CD4-positive, alpha-beta T cell treated with Interleukin-2 at 100 ng/mL for 4 hours (primary cell): ENCODE results near the gene CBLB.

ENCODE experiments used
- DNase-seq: peaks from one replicate; pipeline ENCODE4 v3.0.0-alpha.2; 2020; ENCODE audit warnings: low spot score

Gene CBLB

DNA sequence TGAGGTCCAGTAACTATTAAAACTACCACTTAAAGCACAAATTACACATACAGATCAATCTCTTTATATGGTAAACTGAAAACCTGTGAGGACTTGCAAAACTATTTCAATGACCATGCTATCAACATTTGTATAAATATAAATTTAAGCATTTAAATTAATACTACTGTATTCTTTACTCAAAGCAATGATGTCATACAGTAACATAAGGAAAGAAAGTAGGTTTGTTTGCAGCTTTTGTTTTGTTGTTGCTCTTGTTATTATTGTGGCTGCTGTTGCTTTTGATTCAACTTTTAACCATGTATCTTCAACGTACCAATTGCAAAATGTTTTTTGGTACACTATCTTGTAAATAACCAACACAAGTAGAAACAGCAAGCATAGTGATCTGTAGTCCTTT is 22.0 kb downstream of the CBLB start:
- DNase-seq, result no peak

DNA sequence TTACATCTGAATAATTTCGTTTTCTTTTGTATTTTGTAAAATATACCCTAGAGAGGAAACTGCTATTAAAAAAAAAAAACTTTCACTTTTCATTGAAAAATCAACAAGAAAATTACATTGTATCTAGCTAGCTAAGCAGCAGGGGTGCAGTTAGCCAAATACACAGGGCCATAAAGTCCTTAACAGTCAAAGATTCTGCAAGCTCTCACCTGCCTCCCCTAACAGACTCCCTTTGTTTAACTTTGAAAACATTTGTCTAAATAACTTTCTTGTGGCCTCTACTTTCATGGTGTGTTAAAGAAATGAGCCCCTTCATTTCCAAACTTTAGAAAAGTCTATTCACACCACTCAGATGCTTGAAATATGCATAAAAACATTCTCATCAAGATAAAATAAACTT is 23.3 kb downstream of the CBLB start:
- no peak for DNase-seq

- no peak for DNase-seq
Measured at GRCh38 chr3:105844704-105845103, 24.1 kb downstream of the CBLB start.

GRCh38 chr3:105843994-105844393 is 24.8 kb downstream of the CBLB start:
- DNase-seq, result no peak

- DNase-seq, result no peak
Measured at GRCh38 chr3:105842943-105843342, 25.9 kb downstream of the CBLB start.

DNA sequence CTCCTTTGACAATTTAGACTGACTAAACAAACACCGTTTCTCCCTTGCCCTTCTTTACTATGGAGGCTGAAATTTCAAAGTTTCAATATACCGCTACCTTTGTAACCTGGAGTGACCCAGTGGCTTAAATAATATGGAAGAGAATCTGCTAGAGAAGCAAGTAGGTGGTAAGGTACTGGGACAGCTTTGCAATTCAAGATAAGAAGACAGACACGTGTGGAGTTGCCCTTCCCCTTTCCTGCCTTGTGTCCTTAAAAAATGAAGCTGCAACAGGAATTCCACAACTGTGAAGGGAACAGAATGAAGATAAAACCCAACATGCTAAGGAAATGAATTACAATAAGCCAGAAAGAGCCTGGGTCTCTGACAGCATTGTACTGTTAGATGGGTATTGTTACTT is 26.4 kb downstream of the CBLB start:
- no peak for DNase-seq

GRCh38 chr3:105837947-105838346 is 30.9 kb downstream of the CBLB start:
- no peak for DNase-seq

GRCh38 chr3:105837143-105837740 is 31.6 kb downstream of the CBLB start:
- DNase-seq, result no peak

DNA sequence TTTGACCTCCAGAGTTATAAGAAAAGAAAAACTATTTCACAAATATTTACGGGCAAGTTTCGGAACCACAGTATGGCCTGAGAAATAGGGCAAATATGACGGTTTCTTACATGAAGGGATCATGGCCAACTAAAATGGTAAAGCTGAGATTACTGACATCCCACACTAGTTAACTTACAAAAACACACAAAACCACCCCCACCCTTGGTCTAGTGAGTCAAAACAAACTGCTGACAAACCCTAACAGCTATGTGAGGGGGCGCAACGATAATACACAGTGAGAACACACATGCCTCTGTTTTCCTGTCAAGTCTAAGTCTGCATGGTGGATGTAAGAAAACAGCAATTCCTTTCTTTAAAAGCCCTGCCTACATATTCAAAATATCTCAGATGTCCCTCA is 32.3 kb downstream of the CBLB start:
- peak; percentile 64 for DNase-seq

- DNase-seq, result no peak
Measured at GRCh38 chr3:105835606-105836005, 33.2 kb downstream of the CBLB start.

DNA sequence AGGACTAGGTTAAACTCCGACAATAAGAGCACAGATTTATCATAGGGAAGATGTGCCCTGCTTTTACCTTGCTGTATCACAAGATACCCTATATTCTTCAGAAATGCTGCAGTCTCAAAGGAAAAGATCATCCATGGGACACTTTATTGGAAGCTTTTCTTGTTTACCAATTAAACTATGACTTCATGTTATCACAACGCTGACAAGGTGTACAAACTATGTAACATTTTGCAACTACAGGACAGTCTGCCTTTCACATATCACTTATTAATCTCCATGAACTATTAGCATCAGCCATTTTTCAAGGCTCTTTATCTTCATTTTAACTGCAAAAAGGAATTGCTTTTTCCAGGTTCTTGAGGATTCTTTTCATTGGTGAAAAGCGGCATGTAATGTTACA is 34.0 kb downstream of the CBLB start:
- DNase-seq, result no peak

DNA sequence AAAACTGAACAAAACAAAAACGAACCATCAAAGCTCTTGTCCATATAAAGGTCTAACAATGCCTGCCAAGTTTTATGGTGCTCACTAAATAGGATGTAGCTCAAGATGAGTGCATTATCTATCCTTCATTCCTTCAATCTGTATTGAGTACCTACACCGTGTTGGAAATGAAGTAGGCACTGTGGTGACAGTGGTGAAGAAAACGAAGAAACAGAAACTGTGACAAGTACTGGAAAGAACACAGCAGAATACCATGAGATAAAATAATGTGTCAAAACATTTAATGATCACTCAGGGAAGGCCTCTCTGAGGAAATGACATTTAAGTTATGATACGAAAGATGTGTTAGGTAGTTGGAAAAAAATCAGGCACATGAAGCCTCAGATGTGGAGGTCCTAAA is 36.2 kb downstream of the CBLB start:
- peak; percentile 32 for DNase-seq

GRCh38 chr3:105830836-105831235 is 38.0 kb downstream of the CBLB start:
- no peak for DNase-seq

DNA sequence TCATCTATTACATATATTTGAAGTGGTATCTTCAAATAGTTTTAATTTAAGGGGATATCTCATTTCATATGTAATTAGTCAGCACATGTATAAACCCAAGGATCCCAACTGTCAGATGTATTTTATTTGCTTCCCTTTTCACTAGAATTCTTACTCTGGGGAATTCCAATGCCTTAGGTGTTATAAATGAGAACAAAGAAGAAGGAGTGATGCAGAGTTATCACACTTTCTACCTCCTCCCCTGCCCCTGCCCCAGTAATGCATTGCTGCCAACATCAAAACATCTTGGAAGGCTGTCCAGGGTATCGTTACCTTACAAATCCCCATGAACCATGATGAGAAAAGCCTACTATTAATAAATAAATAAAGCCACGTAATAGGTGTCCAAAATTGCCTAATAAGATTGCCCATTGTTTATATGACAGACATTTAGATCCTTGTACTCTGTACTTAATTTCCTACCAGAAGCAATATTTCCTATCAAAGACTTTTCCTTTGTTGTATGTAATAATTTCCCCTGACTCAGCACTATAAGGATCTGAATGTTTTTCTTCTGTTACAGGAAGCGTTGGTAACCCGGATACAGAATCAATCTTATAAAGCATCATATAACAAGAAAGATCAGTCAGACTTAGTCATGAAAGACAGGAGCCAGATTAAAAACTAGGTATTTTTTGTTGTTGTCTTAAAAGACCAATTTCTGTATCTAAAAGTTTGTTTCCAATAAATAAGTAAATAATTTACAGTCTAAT is 38.8 kb downstream of the CBLB start:
- peak; percentile 65 for DNase-seq

DNA sequence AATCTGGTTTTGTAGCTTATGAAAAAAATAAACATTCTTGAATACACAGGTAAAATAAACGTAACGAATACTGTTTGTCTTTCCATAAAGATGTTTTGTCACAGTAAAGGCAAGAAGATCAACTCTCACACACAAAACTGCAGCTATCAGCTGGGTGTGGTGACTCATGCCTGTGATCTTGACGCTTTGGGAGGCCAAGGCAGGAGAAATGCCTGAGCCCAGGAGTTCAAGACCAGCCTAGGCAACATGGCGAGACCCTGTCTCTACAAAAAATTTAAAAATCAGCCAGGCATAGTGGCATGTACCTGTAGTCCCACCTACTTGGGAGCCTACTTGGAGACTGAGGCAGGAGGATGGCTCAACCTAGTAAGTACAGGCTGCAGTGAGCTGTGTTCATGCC is 39.6 kb downstream of the CBLB start:
- peak; percentile 38 for DNase-seq

DNA sequence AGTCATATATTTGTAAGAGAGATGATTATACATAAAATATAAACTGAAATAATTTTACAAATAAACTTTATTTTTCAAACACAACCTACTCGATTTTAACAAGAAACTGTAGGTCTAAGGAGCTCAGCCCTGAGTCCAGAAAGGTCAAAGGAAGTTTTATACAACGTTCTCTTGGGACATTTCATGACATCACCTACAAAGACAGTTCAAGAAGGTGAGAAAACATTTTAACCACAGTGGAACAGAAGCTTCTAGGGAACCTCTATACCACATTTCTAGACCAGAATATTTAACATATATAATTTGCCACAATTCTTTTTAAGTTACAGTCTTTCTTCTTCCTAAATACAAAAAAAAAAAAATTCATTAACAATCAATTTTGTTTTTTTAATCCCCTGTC is 40.1 kb downstream of the CBLB start:
- peak; percentile 37 for DNase-seq

- no peak for DNase-seq
Measured at GRCh38 chr3:105827959-105828358, 40.9 kb downstream of the CBLB start.

- DNase-seq, result no peak
Measured at GRCh38 chr3:105826778-105827634, 41.8 kb downstream of the CBLB start.

DNA sequence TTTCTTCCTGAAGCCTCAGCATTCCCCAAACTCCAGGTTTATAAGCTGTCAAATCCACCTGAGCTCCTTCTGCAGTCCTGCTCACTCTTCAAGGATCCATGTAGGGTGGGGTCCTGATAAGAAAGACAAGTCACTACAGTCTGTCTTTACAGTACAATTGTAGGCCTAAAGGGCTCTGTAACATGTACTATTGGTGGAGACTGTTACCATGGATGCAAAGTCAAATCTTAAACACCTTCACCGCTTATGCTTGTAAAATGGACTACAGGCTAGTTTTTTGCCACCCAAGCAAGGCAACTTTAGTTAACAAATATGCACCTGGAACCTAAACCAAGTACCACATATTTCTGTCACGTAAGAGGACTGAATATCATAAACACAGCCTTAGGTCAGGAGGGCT is 44.7 kb downstream of the CBLB start:
- no peak for DNase-seq

DNA sequence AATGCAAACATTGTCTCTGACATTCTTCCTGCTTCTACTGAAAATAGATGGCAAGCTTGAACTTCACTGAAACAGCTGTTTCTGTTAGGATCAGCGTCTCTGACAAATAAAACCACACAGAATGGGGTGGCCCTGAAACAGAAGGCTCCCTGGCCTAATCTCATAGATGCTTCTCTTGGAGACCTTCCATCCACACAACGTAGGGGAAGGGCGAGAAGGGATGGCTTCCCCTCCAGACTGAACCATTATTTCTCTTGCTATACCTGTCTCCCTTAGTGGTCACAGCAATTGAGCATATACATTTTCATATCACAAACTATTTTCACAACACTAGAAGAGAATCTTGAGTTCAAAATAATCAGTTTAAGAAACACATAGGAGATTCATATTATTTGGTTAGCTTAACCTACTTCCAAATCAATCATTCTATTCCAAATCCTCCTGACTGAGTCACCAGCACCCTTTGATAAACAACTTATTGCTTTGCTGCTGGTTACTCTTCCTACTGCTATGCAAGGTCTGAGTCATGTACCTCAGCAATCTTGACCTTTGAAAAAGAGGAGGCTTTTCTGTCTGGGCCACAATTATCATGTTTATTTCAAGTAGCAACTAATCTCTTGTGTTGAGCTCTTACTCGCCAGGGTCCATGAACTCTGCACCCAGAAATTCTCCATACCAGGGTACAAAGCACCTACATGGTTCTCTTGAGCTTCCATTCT is 45.5 kb downstream of the CBLB start:
- DNase-seq, result peak; percentile 75

DNA sequence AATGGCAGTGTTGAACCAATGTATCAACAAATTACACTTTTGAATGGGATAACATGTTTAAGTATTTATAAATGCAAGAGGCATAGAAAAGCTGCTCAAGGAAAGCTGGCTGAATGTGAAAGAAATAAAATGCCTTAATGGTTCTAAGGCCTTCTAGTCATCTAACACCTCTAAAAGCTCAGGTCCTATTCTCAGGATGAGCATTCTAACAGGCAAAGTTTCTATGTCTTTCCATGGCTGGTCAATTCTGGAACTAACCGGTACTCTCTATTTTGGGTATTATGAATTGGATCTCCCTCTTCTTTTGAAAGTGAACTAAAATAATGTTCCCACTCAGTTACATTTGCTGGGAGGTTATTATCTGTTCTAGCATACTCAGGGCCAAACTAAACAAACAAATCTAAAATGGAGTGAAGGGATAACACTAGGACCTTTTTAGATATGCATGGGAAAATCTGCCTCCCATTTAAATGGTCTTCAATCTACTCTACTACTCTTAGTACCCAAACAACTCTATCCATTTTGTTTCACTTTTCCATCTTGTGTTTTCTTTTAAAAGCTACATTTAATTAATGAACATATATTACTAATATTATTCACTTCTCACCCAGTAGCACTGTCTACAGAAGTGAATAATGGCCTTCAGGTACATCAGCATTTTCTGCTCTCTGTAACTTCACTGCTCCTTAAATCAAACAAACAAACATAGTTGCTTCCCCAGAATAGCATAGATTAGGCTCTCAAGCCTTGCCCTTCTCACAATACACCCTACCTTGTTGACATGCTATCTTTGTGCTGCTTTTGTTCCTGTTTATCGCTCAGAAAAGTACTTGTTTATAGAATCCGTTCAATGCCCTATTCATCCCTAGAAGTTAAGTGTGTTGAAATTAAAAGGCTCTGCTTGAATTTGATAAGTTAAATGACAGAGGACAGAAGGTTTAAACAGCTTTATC is 46.4 kb downstream of the CBLB start:
- DNase-seq, result no peak
